Hepatocyte (in vitro differentiated cells): ENCODE results near the gene CEP152. TPM values are rescaled to one million over a fixed set of nuclear protein-coding genes. Genes with fewer than 3 reads are reported as not detected.

Experiments
- DNase-seq: peaks from one replicate; pipeline ENCODE4 v3.0.0-alpha.2; 2016; ENCODE audit warnings: low spot score
- H2AFZ ChIP-seq: fragments of 200-600 bp; sonication (generic); 2 replicates; pipeline ENCODE4 v1.6.0; 2016; ENCODE audit warnings: antibody characterized with exemption, mild to moderate bottlenecking
- H3K27ac ChIP-seq: fragments of 200-600 bp; sonication (generic); 2 replicates; pipeline ENCODE4 v1.5.1; 2016; ENCODE audit warnings: mild to moderate bottlenecking
- H3K27me3 ChIP-seq: fragments of 200-600 bp; sonication (generic); 2 replicates; pipeline ENCODE4 v1.6.1; 2016
- H3K36me3 ChIP-seq: fragments of 200-600 bp; sonication (generic); replicated peaks from 2 replicates; pipeline ENCODE4 v1.5.1; 2016; ENCODE audit warnings: low read depth; ENCODE audit not compliant: insufficient read depth
- H3K4me1 ChIP-seq: fragments of 200-600 bp; sonication (generic); 2 replicates; pipeline ENCODE4 v1.5.1; 2016; ENCODE audit warnings: mild to moderate bottlenecking, moderate library complexity; ENCODE audit not compliant: insufficient read depth
- H3K4me2 ChIP-seq: fragments of 200-600 bp; sonication (generic); 2 replicates; pipeline ENCODE4 v1.6.0; 2016
- H3K4me3 ChIP-seq: fragments of 200-600 bp; sonication (generic); 2 replicates; pipeline ENCODE4 v1.5.1; 2016; ENCODE audit warnings: mild to moderate bottlenecking
- H3K79me2 ChIP-seq: fragments of 200-600 bp; sonication (generic); 2 replicates; pipeline ENCODE4 v1.6.0; 2017; ENCODE audit warnings: mild to moderate bottlenecking
- H3K9me2 ChIP-seq: fragments of 200-600 bp; sonication (generic); replicated peaks from 2 replicates; pipeline ENCODE4 v1.6.0; 2017; ENCODE audit warnings: mild to moderate bottlenecking; ENCODE audit not compliant: insufficient read depth
- H3K9me3 ChIP-seq: fragments of 200-600 bp; sonication (generic); 2 replicates; pipeline ENCODE4 v1.5.1; 2016; ENCODE audit warnings: low read depth, mild to moderate bottlenecking
- H4K20me1 ChIP-seq: fragments of 200-600 bp; sonication (generic); 2 replicates; pipeline ENCODE4 v1.6.0; 2016; ENCODE audit warnings: mild to moderate bottlenecking; ENCODE audit not compliant: insufficient read depth, poor library complexity, severe bottlenecking
- CTCF ChIP-seq: fragments of 200-600 bp; sonication (generic); IDR thresholded peaks from 2 replicates; pipeline ENCODE4 v1.5.1; 2016; ENCODE audit warnings: antibody characterized with exemption, mild to moderate bottlenecking; ENCODE audit not compliant: poor library complexity
- EZH2 ChIP-seq: fragments of 200-600 bp; sonication (generic); IDR thresholded peaks from 2 replicates; pipeline ENCODE4 v1.6.1; 2016; ENCODE audit warnings: antibody characterized with exemption, mild to moderate bottlenecking, borderline replicate concordance
- EZH2phosphoT487 ChIP-seq: fragments of 200-600 bp; sonication (generic); IDR thresholded peaks from one replicate; pipeline ENCODE4 v1.6.1; 2018; ENCODE audit warnings: antibody characterized with exemption, mild to moderate bottlenecking, low read depth, moderate library complexity; ENCODE audit not compliant: unreplicated experiment, severe bottlenecking
- WGBS: methylation state at CpG from one replicate; pipeline ENCODE4 v1.1.6; 2016; ENCODE audit warnings: low lambda C conversion rate; ENCODE audit errors: missing lambda C conversion rate; 5-methylcytosine and 5-hydroxymethylcytosine counted together
- polyA plus RNA-seq: library from polyadenylated mRNA; unstranded; fragments of >200 nt; fragmentation: Nextera tagmentation; extraction: Ambion mirVana; gene quantifications from 2 replicates; pipeline ENCODE4 v1.2.1, GENCODE V29; 2016
- total RNA-seq: library from RNA; depleted of rRNA; stranded (reverse); fragments of >200 nt; gene quantifications from 2 replicates; pipeline ENCODE4 v1.2.3, GENCODE V29; 2014

CEP152 gene
- total and polyA plus RNA-seq, 2 experiments from 2014 or later = 4.7 to 6.3 TPM

GRCh38 chr15:48688493-48688892 is 122.4 kb downstream of the CEP152 start:
- H3K27me3 ChIP-seq = no peaks in the 10 kb centered on the region
- H3K9me3 ChIP-seq = no peaks in the 10 kb centered on the region
- no peaks in the 10 kb centered on the region for H3K36me3 ChIP-seq
- 84% methylated on average over 2 of the region's 2 CpGs for WGBS
- no peak overlapping the region for H3K4me2 ChIP-seq
- no peak overlapping the region for H3K4me3 ChIP-seq
- H3K27ac ChIP-seq = no peak overlapping the region
- DNase-seq = no peak
- H4K20me1 ChIP-seq = no peaks in the 10 kb centered on the region
- no peaks in the 10 kb centered on the region for H3K9me2 ChIP-seq
- no peak overlapping the region for H2AFZ ChIP-seq
- H3K79me2 ChIP-seq = no peaks in the 10 kb centered on the region
- no peaks in the 10 kb centered on the region for H3K4me1 ChIP-seq
- TF ChIP-seq EZH2phosphoT487 (no peak), CTCF (no peak), EZH2 (no peak)

Other genes with a start within 250 kb of the CEP152 start
- 172 and 199 TPM in 2 replicates for gene FBN1, start 165.4 kb downstream of the CEP152 start, total RNA-seq
- 69.4 and 76.6 TPM in 2 replicates for gene FBN1, start 165.4 kb downstream of the CEP152 start, polyA plus RNA-seq
- gene EID1, start 67.1 kb upstream of the CEP152 start, total RNA-seq = 198 and 218 TPM in 2 replicates
- 228 and 242 TPM in 2 replicates for gene EID1, start 67.1 kb upstream of the CEP152 start, polyA plus RNA-seq
- 1.00 and 1.2 TPM in 2 replicates for gene SHC4, start 152.8 kb upstream of the CEP152 start, total RNA-seq
- 0.75 and 0.91 TPM in 2 replicates for gene SHC4, start 152.8 kb upstream of the CEP152 start, polyA plus RNA-seq
- 34.0 and 41.7 TPM in 2 replicates for gene SECISBP2L, start 235.4 kb upstream of the CEP152 start, total RNA-seq
- gene SECISBP2L, start 235.4 kb upstream of the CEP152 start, polyA plus RNA-seq = 12.0 and 18.4 TPM in 2 replicates